Testis (tissue), 2 donors: Measurements from ENCODE around the gene C2orf49.

Experiments used
- CTCF ChIP-seq, 3 experiments: fragments of 450-650 bp in 2 of 3; fragments of 200-600 bp in 1 of 3; sonication (generic) in 1 of 3; IDR thresholded peaks; one replicate each; pipeline ENCODE4 v1.5.1; 2016 to 2019; ENCODE audit warnings: antibody characterized with exemption in 3 of 3, mild to moderate bottlenecking in 2 of 3, moderate library complexity in 1 of 3
- POLR2A ChIP-seq: fragments of 450-650 bp; IDR thresholded peaks from one replicate; pipeline ENCODE4 v1.6.1; 2017; ENCODE audit warnings: antibody characterized with exemption, mild to moderate bottlenecking, moderate library complexity

- TF ChIP-seq CTCF (IDR thresholded peaks at IDR 0.05) = no peak
- no peak for TF ChIP-seq POLR2A
These were observed 46.3 kb downstream of the C2orf49 start for GRCh38 chr2:105383432-105384166.
